KOPT-K1 (cell line): ENCODE results near the gene PRRX2.

Experiments
- H3K27ac ChIP-seq: fragments of 200-600 bp; sonication (generic); 2 replicates; pipeline ENCODE4 v1.5.1; 2016; ENCODE audit warnings: antibody characterized with exemption, mild to moderate bottlenecking, low read depth, low read length; ENCODE audit not compliant: poor library complexity, severe bottlenecking
- H3K36me3 ChIP-seq: fragments of 200-600 bp; sonication (generic); 2 replicates; pipeline ENCODE4 v1.5.1; 2017; ENCODE audit warnings: antibody characterized with exemption, mild to moderate bottlenecking, low read length, moderate library complexity; ENCODE audit not compliant: insufficient read depth
- H3K9me3 ChIP-seq: fragments of 200-600 bp; sonication (generic); 2 replicates; pipeline ENCODE4 v1.5.1; 2017; ENCODE audit warnings: antibody characterized with exemption, low read length, mild to moderate bottlenecking; ENCODE audit not compliant: insufficient read depth, poor library complexity, severe bottlenecking

The PRRX2 gene

DNA sequence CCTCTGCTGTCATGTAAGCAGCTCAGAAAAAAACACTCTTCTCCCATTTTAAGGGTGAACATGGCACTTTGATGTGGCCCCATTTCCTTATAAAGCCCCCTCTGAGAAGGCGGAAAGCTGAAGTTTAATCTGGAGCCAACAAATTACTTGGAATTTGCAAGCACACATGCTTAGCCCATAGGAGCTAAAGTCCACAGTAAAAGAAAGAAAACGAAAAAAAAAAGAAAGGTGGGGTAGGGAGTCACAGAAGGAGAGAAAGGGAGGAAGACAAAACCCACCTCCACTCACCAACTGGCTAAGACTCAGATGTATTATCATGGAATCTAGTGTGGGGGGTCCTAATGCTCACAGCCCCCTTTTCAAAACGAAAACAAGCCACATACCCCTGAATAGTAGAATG is 30.4 kb downstream of the PRRX2 start:
- Histone ChIP-seq H3K27ac (no peak overlapping the region), H3K36me3 (no peaks in the 10 kb centered on the region), H3K9me3 (no peaks in the 10 kb centered on the region)

DNA sequence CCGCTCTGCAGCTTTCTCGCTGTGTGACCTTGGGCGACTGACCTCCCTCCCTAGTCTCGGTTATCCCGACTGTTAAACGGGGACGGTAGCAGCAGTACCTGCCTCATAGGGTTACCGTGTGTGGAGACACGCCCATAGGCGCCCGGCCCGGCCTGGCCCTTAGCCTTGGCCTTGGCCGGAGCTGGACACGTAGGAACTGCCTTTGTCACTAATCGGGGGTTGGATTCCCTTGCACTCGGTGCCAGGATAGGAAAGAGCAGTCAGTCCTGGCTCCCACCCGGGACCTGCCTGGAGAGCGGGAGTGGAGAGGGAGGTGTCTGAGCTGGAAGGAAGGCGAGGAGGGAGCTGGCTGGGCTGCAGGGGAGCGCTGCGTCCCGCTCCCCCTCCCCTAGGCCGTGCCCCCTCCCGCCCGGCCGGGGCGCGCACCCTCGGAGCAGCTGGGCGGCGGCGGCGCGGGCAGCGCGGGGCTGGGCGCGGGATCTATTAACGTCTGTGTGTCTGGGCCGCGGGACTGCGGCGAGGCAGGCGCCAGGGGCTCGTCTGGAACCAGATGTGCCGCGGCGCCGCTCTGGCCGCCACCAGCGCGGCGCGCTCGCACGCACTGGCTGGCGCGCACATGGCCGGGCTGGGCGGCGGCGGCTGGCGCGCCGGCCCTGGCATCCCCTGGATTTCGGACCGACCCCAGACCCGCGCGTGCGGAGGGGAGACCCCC is 31.7 kb downstream of the PRRX2 start:
- H3K27ac ChIP-seq, result no peak overlapping the region
- H3K36me3 ChIP-seq, result no peaks in the 10 kb centered on the region
- no peaks in the 10 kb centered on the region for H3K9me3 ChIP-seq

DNA sequence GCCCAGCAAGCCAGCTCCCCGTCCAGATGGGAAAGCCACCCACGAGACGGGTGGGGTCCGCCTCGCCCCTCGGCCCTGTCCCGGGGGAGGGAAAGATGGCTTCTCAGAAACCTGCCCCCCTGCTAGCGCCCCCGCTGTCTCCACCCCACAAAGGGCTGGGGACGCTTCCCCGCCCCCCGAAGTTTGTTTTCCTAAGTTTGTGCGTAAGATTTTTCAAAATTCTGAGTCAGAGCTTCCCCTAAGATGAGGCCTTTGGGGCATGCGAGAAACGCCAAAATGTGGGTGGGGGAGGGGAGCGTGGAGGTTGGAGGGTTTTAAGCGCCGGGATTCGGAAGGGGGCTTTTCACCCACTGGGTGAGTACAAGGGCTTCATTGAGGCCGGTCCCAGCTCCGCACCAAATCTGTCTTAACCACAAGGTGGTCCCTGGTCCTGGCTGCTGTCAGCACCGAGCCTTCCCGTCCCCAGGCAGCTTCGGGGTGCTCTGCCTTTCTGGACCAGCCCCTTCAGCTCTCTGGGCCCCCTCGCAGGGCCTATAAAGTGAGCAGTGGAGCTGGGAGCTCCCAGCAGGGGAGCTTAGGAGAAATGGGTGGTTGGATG is 32.3 kb downstream of the PRRX2 start:
- no peak overlapping the region for H3K27ac ChIP-seq
- H3K9me3 ChIP-seq, result no peaks in the 10 kb centered on the region

DNA sequence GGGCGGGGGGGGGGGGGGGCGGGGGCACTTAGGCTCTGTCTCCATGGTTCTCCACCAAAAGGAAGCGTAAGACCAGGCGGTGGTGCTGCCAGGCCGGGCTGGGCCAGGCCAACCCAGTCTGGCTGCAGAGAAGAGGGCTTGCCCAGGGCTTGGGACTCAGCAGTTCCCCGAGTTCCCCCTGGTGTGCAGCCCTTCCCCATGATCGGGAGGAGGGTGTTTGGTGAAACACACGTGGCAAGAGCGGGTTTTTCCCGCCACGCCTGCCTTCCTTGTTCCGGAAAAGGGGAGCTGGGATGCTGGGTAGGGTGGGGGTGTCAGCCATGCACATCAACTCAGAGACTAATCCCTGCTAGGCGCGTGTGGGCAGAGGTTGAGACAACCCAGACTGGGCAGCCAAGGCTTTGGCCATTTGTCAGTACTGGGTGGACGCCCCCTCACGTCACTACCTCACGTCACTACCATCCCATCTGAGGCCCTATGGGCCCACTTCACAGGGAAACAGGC is 32.9 kb downstream of the PRRX2 start:
- no peaks in the 10 kb centered on the region for H3K36me3 ChIP-seq
- no peak overlapping the region for H3K27ac ChIP-seq
- no peaks in the 10 kb centered on the region for H3K9me3 ChIP-seq

More for the DNA sequence above, 32.3 kb downstream of the PRRX2 start:
- no peaks in the 10 kb centered on the region for H3K36me3 ChIP-seq

GRCh38 chr9:129701054-129701453 is 35.6 kb downstream of the PRRX2 start:
- no peaks in the 10 kb centered on the region for H3K9me3 ChIP-seq
- H3K36me3 ChIP-seq, result no peaks in the 10 kb centered on the region
- no peak overlapping the region for H3K27ac ChIP-seq

GRCh38 chr9:129701549-129701948 is 36.1 kb downstream of the PRRX2 start:
- Histone ChIP-seq H3K9me3 (no peaks in the 10 kb centered on the region), H3K27ac (no peak overlapping the region), H3K36me3 (no peaks in the 10 kb centered on the region)

DNA sequence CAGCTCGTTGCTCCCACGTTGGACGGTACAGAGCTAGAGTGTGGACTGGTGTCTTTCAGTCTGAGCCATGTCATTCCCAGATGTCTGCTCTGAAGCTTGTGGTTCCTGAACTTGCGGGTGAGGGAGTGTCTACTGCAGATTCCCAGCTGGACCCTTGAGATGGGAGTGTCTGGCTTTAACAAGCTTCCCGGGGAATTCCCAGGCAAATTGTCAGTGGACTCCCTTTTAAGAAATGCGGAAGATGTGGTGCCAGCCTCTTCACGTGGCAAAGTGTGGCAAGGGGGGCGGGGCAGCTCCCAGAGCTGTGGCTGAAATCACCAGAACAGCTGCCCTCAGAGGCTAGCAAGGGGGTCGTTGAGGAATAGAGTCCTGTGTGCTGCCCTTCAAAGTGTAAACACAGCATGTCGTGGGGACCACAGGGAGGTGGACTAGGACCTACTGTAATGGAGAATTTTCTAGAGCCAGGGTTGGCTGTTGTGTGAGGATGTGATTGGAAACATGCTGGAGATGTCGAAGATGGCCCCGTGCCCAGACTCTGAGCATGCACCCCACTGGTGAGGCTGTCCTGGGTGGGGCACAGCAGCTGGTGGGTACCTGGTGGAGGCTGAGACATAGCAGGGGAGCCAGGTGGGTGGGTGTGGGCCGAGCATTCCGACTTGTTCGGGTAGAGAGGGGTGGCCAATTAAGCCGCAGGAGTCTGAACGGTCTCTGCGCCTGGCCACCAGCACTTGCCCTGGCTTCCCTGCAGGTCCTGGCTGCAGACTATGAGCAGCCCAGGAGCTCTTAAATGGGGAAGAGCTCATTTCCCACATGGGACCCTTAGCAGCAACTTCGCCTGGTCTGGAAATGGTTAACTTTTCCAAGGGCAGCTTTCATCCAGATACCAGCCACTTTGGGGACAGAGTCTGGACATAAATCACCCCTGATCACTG is 37.4 kb downstream of the PRRX2 start:
- Histone ChIP-seq H3K27ac (no peak overlapping the region), H3K9me3 (no peaks in the 10 kb centered on the region), H3K36me3 (no peaks in the 10 kb centered on the region)

DNA sequence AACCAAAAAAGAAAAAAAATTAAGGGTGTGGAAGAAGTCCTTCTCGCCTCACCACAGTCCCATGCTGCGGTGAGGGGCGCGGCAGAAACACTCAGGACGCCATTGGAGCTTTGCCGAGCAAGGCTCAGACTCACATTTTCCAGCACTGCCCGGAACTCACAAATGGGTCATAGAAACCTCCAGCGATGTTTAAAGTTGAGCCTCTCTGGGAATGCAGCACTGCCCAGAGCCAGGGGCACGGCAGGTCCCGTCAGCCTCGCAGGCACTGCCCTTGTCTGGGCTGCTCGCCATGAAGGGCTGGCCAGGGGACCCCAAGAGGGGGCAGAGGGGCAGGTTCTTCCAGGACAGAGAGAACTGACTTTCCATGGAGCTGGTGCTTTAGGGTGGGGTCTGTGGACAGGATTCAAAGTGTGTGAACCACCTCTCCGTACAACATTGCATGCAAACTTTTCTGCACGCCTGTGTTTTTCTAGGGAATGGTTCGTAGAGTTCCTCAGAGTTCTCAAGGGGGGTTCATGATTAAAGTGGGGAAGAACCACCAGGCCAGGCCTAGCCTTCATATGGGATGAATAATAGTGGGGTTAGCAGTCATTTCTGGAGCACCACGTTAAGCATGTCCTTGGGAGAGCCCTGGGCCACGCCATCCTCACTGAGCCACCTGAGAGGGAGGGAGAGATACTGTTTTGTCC is 38.4 kb downstream of the PRRX2 start:
- Histone ChIP-seq H3K27ac (no peak overlapping the region), H3K36me3 (no peaks in the 10 kb centered on the region), H3K9me3 (no peaks in the 10 kb centered on the region)

GRCh38 chr9:129704807-129705206 is 39.4 kb downstream of the PRRX2 start:
- Histone ChIP-seq H3K27ac (no peak overlapping the region), H3K36me3 (no peaks in the 10 kb centered on the region), H3K9me3 (no peaks in the 10 kb centered on the region)

GRCh38 chr9:129708793-129709192 is 43.3 kb downstream of the PRRX2 start:
- Histone ChIP-seq H3K36me3 (no peaks in the 10 kb centered on the region), H3K27ac (no peak overlapping the region), H3K9me3 (no peaks in the 10 kb centered on the region)

GRCh38 chr9:129709438-129710168 is 44.2 kb downstream of the PRRX2 start:
- Histone ChIP-seq H3K36me3 (no peaks in the 10 kb centered on the region), H3K27ac (no peak overlapping the region), H3K9me3 (no peaks in the 10 kb centered on the region)

GRCh38 chr9:129710169-129710453 is 44.7 kb downstream of the PRRX2 start:
- no peaks in the 10 kb centered on the region for H3K36me3 ChIP-seq
- H3K27ac ChIP-seq, result no peak overlapping the region
- no peaks in the 10 kb centered on the region for H3K9me3 ChIP-seq

DNA sequence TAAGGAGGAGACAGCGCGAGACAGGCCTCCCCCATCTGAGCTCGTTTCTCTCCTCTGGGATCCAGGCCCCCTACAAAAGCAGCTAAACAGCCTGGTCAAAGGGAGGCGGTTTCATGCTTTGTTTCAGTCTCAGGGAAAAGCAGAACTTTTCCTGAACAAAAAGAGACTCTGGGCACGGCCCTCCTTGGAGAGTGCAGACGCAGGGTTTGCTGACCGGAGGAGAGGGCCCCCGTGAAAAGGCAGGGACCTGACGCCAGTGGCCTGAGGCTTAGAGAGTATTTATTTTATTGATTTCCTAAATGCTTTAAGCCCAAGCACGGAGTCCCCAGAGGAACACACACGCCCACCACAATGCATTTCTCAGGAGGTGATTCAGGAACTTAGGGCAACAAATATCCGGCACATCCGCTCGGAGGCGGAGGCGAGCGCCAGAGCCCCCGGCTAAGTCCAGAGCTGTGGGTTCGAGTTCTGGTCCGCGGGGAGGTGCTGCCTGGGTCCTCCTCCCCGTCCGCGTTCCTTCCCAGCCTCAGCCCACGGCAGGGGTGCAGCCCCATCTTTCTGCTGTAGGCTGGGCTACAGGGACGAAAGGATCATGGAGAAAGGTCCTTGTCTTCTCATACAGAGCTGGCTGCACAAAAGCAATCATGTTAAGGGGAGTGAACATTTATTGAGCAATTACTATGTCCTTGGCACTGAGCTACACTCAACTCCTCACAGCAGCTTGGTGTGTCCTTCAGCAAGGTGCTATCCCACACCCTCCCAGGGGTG is 47.4 kb downstream of the PRRX2 start:
- H3K9me3 ChIP-seq, result no peaks in the 10 kb centered on the region
- H3K27ac ChIP-seq, result no peak overlapping the region
- no peaks in the 10 kb centered on the region for H3K36me3 ChIP-seq

- Histone ChIP-seq H3K9me3 (no peaks in the 10 kb centered on the region), H3K36me3 (no peaks in the 10 kb centered on the region), H3K27ac (no peak overlapping the region)
These were observed 47.9 kb downstream of the PRRX2 start for GRCh38 chr9:129713402-129713679.
